Activated CD4-positive, CD25-positive, alpha-beta regulatory T cell (primary cell): ENCODE measurements around the gene ATXN1.
"Not testable (repeated sequence)": the region's sequence is repeated elsewhere in the genome, so short reads cannot be mapped to it uniquely, and the experiment has no call there.

Source experiments
- DNase-seq, 4 experiments: peaks; one replicate each; lab custom pipeline; 2025; lab: John Stamatoyannopoulos, UW

Gene ATXN1

GRCh38 chr6:16615215-16615614 lies 146.0 kb downstream of the ATXN1 start:
- DNase-seq: not testable (repeated sequence)

- not testable (repeated sequence) for DNase-seq
These were observed 147.1 kb downstream of the ATXN1 start for GRCh38 chr6:16614143-16614542.

GRCh38 chr6:16613504-16613903 lies 147.8 kb downstream of the ATXN1 start:
- DNase-seq: not testable (repeated sequence)

- no peak for DNase-seq
These were observed 152.8 kb downstream of the ATXN1 start for GRCh38 chr6:16608444-16608843.

- DNase-seq: peak in 1 of 4 experiments; percentile 10
These were observed 159.2 kb downstream of the ATXN1 start for GRCh38 chr6:16602035-16602434.

- no peak for DNase-seq
These were observed 160.6 kb downstream of the ATXN1 start for GRCh38 chr6:16600701-16601100.

GRCh38 chr6:16600026-16600425 lies 161.2 kb downstream of the ATXN1 start:
- no peak for DNase-seq

GRCh38 chr6:16596616-16597331 lies 164.5 kb downstream of the ATXN1 start:
- DNase-seq: no peak

- DNase-seq: no peak
These were observed 165.6 kb downstream of the ATXN1 start for GRCh38 chr6:16595514-16596120.

GRCh38 chr6:16594849-16595248 lies 166.4 kb downstream of the ATXN1 start:
- no peak for DNase-seq

- DNase-seq: no peak
These were observed 168.9 kb downstream of the ATXN1 start for GRCh38 chr6:16592223-16592911.

- DNase-seq: no peak
These were observed 169.7 kb downstream of the ATXN1 start for GRCh38 chr6:16591396-16592222.

- DNase-seq: no peak
These were observed 175.5 kb downstream of the ATXN1 start for GRCh38 chr6:16585805-16586204.

GRCh38 chr6:16583144-16583762 lies 178.0 kb downstream of the ATXN1 start:
- DNase-seq: no peak

GRCh38 chr6:16582446-16583143 lies 178.7 kb downstream of the ATXN1 start:
- DNase-seq: no peak

GRCh38 chr6:16578695-16579285 lies 182.5 kb downstream of the ATXN1 start:
- DNase-seq: no peak

- DNase-seq: no peak
These were observed 184.6 kb downstream of the ATXN1 start for GRCh38 chr6:16576451-16577368.

- DNase-seq: no peak
These were observed 185.6 kb downstream of the ATXN1 start for GRCh38 chr6:16575655-16576054.

- no peak for DNase-seq
These were observed 188.3 kb downstream of the ATXN1 start for GRCh38 chr6:16572943-16573342.

GRCh38 chr6:16572317-16572716 lies 188.9 kb downstream of the ATXN1 start:
- no peak for DNase-seq
